ENCODE data around the gene SMAD3. TPM values are rescaled to one million over a fixed set of nuclear protein-coding genes. Genes with fewer than 3 reads are reported as not detected.
"Not testable (repeated sequence)": the region's sequence is repeated elsewhere in the genome, so short reads cannot be mapped to it uniquely, and the experiment has no call there.

SMAD3 gene
- total RNA-seq (10 to 100 TPM; 29.2 to 40.5 (median 30.5) TPM), polyA plus RNA-seq (9.9 TPM)
- long read RNA-seq, donor 1, full-length matches to known transcripts = 7 of 30 reads
- long read RNA-seq, donor 1, partial matches to known transcripts = 6 of 30 reads
- long read RNA-seq, donor 1, other reads (novel, unspliced or antisense) = 17 of 30 reads
- long read RNA-seq, donor 2, full-length matches to known transcripts = 6 of 13 reads
- long read RNA-seq, donor 2, partial matches to known transcripts = 1 of 13 reads
- long read RNA-seq, donor 2, other reads (novel, unspliced or antisense) = 6 of 13 reads
- long read RNA-seq, donor 3, full-length matches to known transcripts = 1 of 37 reads
- long read RNA-seq, donor 3, partial matches to known transcripts = 29 of 37 reads
- long read RNA-seq, donor 3, other reads (novel, unspliced or antisense) = 7 of 37 reads
- long read RNA-seq, donor 4, full-length matches to known transcripts = 4 of 11 reads
- long read RNA-seq, donor 4, partial matches to known transcripts = 1 of 11 reads
- long read RNA-seq, donor 4, other reads (novel, unspliced or antisense) = 6 of 11 reads

DNA sequence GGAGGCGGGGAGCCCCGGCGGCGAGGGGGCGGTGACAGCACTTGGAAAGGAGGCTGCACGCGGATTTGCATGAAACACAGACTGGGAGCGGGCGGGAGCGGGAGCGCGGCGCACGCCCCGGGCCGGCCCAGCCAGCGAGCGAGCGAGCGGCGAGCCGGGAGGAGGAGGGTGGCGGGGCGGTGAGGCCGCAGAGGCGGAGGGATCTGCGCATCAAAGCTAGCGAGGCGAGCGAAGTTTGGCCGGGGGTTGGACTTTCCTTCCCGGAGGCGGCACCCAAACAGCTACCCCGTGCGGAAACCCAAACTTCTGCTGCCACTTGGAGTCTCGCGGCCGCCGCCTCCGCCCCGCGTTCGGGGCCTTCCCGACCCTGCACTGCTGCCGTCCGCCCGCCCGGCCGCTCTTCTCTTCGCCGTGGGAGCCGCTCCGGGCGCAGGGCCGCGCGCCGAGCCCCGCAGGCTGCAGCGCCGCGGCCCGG lies at the start of gene SMAD3:
TSS of gene SMAD3 (plus strand) at position 72 of the 475 bp plus-strand sequence. CDS start 553 bp downstream, outside the sequence.
- DNase-seq (peak; percentile 94 to 97 (median 97)), ATAC-seq (peak; percentile 91 to 93)
- Histone ChIP-seq H3K9me3 (ENCODE audit: control insufficient read depth, low read length) (no peaks in the 10 kb centered on the region), H3K27me3 (ENCODE audit: control insufficient read depth, insufficient read depth) (no peaks in the 10 kb centered on the region), H3K4me1 (ENCODE audit: control insufficient read depth, insufficient read depth, low read length) (peaks cover 21% of the 10 kb centered on the region), H3K4me3 (ENCODE audit: low read length) (peak within 1 kb of the TSS; percentile 85), H3K27ac (ENCODE audit: low read length) (peak within 1 kb of the TSS; percentile 85)
- WGBS = under 1% methylated on average over 63 of the region's 63 CpGs
- intact Hi-C loops (cut with DNase I) = loop anchor here in 3 of 4 donors (5.0 to 10.0 kb wide), 5 partner anchors 59 to 187 kb away; partner anchors contain the start of genes AAGAB (in 2 of the 3) and IQCH (in 2 of the 3)

DNA sequence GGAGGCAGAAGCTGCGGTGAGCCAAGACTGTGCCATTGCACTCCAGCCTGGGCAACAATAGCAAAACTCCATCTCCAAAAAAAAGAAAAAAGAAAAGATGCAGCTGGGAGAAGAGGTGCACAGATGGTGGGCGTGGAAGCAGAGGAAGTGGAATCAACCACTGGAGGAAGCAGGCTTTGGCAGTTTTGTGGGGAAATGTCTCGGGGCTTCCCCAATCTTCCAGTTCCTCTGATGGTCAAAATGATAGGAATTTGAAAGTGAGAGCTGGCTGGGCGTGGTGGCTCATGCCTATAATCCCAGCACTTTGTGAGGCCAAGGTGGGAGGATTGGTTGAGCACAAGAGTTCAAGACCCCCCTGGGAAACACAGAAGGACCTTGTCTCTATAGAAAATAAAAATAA lies 48.1 kb upstream of the SMAD3 start:
- ATAC-seq = no peak
- intact Hi-C loops (cut with DNase I) = loop anchor here in 1 of 4 donors (10.0 kb wide), 1 partner anchor 63 kb away; no protein-coding TSS in a partner anchor

GRCh38 chr15:67018026-67018425 lies 47.4 kb upstream of the SMAD3 start:
- H3K9me3 ChIP-seq (ENCODE audit: control insufficient read depth, low read length) = no peaks in the 10 kb centered on the region
- DNase-seq = no peak
- H3K27ac ChIP-seq (ENCODE audit: low read length) = no peak overlapping the region
- no peak overlapping the region for H3K4me3 ChIP-seq (ENCODE audit: low read length)
- H3K4me1 ChIP-seq (ENCODE audit: control insufficient read depth, insufficient read depth, low read length) = no peaks in the 10 kb centered on the region
- no peak for ATAC-seq
- 94% methylated on average over 1 of the region's 1 CpG for WGBS
- intact Hi-C loops (cut with DNase I) = loop anchor here in 1 of 4 donors (10.0 kb wide), 1 partner anchor 63 kb away; no protein-coding TSS in a partner anchor
- H3K27me3 ChIP-seq (ENCODE audit: control insufficient read depth, insufficient read depth) = no peaks in the 10 kb centered on the region

More for the DNA sequence above, 48.1 kb upstream of the SMAD3 start:
- Histone ChIP-seq H3K27me3 (ENCODE audit: control insufficient read depth, insufficient read depth) (no peaks in the 10 kb centered on the region), H3K4me3 (ENCODE audit: low read length) (no peak overlapping the region), H3K27ac (ENCODE audit: low read length) (no peak overlapping the region), H3K4me1 (ENCODE audit: control insufficient read depth, insufficient read depth, low read length) (no peaks in the 10 kb centered on the region), H3K9me3 (ENCODE audit: control insufficient read depth, low read length) (no peaks in the 10 kb centered on the region)
- DNase-seq = no peak
- 63% methylated on average over 4 of the region's 4 CpGs for WGBS

DNA sequence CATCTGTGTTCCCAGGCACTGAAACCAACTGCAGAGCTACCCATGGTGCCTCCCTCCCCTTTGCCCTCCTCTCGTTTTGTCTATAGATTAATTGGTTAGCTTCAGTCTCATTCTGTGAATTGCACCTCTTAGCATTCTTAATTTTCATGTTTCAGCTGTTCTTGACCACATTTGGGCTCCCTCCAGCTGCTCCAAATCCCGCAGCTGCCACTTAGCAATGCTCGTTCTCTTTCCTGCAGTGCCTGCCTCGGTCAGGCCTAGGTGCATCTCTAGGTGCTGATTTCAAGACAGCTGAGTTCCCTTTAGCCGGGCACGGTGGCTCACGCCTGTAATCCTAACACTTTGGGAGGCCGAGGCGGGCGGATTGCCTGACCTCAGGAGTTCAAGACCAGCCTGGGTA lies 47.0 kb upstream of the SMAD3 start:
- H3K27me3 ChIP-seq (ENCODE audit: control insufficient read depth, insufficient read depth) = no peaks in the 10 kb centered on the region
- no peak overlapping the region for H3K4me3 ChIP-seq (ENCODE audit: low read length)
- no peak for DNase-seq
- no peak overlapping the region for H3K27ac ChIP-seq (ENCODE audit: low read length)
- H3K9me3 ChIP-seq (ENCODE audit: control insufficient read depth, low read length) = no peaks in the 10 kb centered on the region
- no peak for ATAC-seq
- peaks cover under 1% of the 10 kb centered on the region for H3K4me1 ChIP-seq (ENCODE audit: control insufficient read depth, insufficient read depth, low read length)
- 93% methylated on average over 10 of the region's 10 CpGs for WGBS
- intact Hi-C loops (cut with DNase I) = loop anchor here in 1 of 4 donors (10.0 kb wide), 1 partner anchor 64 kb away; no protein-coding TSS in a partner anchor

GRCh38 chr15:67019069-67019468 lies 46.3 kb upstream of the SMAD3 start:
- Histone ChIP-seq H3K27me3 (ENCODE audit: control insufficient read depth, insufficient read depth) (no peaks in the 10 kb centered on the region), H3K4me3 (ENCODE audit: low read length) (no peak overlapping the region), H3K4me1 (ENCODE audit: control insufficient read depth, insufficient read depth, low read length) (peaks cover 6% of the 10 kb centered on the region), H3K27ac (ENCODE audit: low read length) (no peak overlapping the region), H3K9me3 (ENCODE audit: control insufficient read depth, low read length) (no peaks in the 10 kb centered on the region)
- DNase-seq (no peak), ATAC-seq (no peak)
- intact Hi-C loops (cut with DNase I) = loop anchor here in 1 of 4 donors (10.0 kb wide), 1 partner anchor 64 kb away; no protein-coding TSS in a partner anchor
- 96% methylated on average over 5 of the region's 5 CpGs for WGBS

- no peak for ATAC-seq
Measured at GRCh38 chr15:67019884-67020520, 45.4 kb upstream of the SMAD3 start.

DNA sequence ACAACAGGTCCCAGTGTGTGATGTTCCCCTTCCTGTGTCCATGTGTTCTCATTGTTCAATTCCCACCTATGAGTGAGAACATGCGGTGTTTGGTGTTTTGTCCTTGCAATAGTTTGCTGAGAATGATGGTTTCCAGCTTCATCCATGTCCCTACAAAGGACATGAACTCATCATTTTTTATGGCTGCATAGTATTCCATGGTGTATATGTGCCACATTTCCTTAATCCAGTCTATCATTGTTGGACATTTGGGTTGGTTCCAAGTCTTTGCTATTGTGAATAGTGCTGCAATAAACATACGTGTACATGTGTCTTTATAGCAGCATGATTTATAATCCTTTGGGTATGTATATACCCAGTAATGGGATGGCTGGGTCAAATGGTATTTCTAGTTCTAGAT lies 44.7 kb upstream of the SMAD3 start:
- DNase-seq; H3K9me3 ChIP-seq (ENCODE audit: control insufficient read depth, low read length); H3K27me3 ChIP-seq (ENCODE audit: control insufficient read depth, insufficient read depth); H3K4me3 ChIP-seq (ENCODE audit: low read length); ATAC-seq; intact Hi-C loops (cut with DNase I); H3K27ac ChIP-seq (ENCODE audit: low read length): not testable (repeated sequence)
- peaks cover 16% of the 10 kb centered on the region for H3K4me1 ChIP-seq (ENCODE audit: control insufficient read depth, insufficient read depth, low read length)
- WGBS = 89% methylated on average over 2 of the region's 2 CpGs

More at GRCh38 chr15:67019884-67020520, 45.4 kb upstream of the SMAD3 start:
- Histone ChIP-seq H3K9me3 (ENCODE audit: control insufficient read depth, low read length) (no peaks in the 10 kb centered on the region), H3K4me1 (ENCODE audit: control insufficient read depth, insufficient read depth, low read length) (peaks cover 12% of the 10 kb centered on the region), H3K27ac (ENCODE audit: low read length) (no peak overlapping the region), H3K27me3 (ENCODE audit: control insufficient read depth, insufficient read depth) (no peaks in the 10 kb centered on the region), H3K4me3 (ENCODE audit: low read length) (no peak overlapping the region)
- DNase-seq = no peak
- WGBS = 68% methylated on average over 5 of the region's 5 CpGs
- intact Hi-C loops (cut with DNase I) = loop anchor here in 1 of 4 donors (10.0 kb wide), 1 partner anchor 65 kb away; no protein-coding TSS in a partner anchor

- Histone ChIP-seq H3K4me1 (ENCODE audit: control insufficient read depth, insufficient read depth, low read length) (peaks cover 20% of the 10 kb centered on the region), H3K27me3 (ENCODE audit: control insufficient read depth, insufficient read depth) (no peaks in the 10 kb centered on the region), H3K27ac (ENCODE audit: low read length) (no peak overlapping the region), H3K4me3 (ENCODE audit: low read length) (no peak overlapping the region), H3K9me3 (ENCODE audit: control insufficient read depth, low read length) (no peaks in the 10 kb centered on the region)
- intact Hi-C loops (cut with DNase I) = no loop called here
- ATAC-seq (no peak), DNase-seq (no peak)
Measured at GRCh38 chr15:67021455-67021854, 43.9 kb upstream of the SMAD3 start.

- ATAC-seq (no peak), DNase-seq (no peak)
- Histone ChIP-seq H3K27ac (ENCODE audit: low read length) (no peak overlapping the region), H3K4me3 (ENCODE audit: low read length) (no peak overlapping the region), H3K27me3 (ENCODE audit: control insufficient read depth, insufficient read depth) (no peaks in the 10 kb centered on the region), H3K9me3 (ENCODE audit: control insufficient read depth, low read length) (no peaks in the 10 kb centered on the region), H3K4me1 (ENCODE audit: control insufficient read depth, insufficient read depth, low read length) (peaks cover 22% of the 10 kb centered on the region)
- intact Hi-C loops (cut with DNase I) = no loop called here
Measured at GRCh38 chr15:67022587-67023105, 42.8 kb upstream of the SMAD3 start.

DNA sequence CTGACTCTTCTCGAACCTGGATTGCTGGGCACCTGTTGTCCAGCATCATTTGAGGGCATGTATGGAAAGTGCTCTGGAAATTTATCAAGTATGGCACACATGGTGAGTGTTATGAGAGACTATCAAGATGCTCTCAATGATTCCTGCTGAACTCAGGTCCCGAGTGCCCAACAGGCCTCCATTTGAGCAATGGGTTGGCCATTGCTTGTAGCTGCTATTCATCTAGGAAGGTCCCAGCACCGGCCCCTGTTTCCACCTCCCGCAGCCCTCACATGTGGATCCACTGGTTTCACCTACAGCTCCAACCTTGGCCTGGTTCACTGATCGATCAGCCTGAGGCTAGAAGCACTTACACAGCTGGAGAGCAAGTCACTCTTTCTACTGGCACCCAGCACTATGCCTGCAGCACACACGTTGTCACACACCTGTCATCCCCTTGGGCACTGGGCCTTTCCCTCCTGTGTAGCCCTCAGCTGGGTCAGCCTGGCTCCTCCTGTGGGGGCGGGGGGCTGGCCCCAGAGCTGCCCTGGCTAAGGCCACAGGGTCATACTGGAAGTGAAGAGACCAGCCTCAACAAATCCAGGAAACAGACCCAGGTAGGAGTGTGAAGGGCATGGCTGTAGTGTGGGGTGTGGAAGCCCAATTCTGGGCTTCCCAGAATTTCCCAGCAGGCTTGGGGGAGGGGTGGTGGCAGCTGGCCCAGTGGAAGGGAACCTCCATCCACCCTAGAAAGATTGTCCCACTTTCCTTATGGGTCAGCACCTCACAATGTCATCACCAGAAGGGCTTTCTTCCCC lies 41.7 kb upstream of the SMAD3 start:
- DNase-seq (peak in 1 of 3 donors; percentile 48), ATAC-seq (peak; percentile 22 to 34)
- no peak overlapping the region for H3K4me3 ChIP-seq (ENCODE audit: low read length)
- H3K4me1 ChIP-seq (ENCODE audit: control insufficient read depth, insufficient read depth, low read length) = peaks cover 22% of the 10 kb centered on the region
- intact Hi-C loops (cut with DNase I) = no loop called here
- 90% methylated on average over 7 of the region's 7 CpGs for WGBS
- H3K27me3 ChIP-seq (ENCODE audit: control insufficient read depth, insufficient read depth) = no peaks in the 10 kb centered on the region
- H3K9me3 ChIP-seq (ENCODE audit: control insufficient read depth, low read length) = no peaks in the 10 kb centered on the region
- peak overlapping the region; percentile 29 for H3K27ac ChIP-seq (ENCODE audit: low read length)

Measured in right cardiac atrium (tissue), 5 donors.